Lower leg skin (tissue), 3 donors: ENCODE data around the gene LACTBL1.

ENCODE experiments used
- CTCF ChIP-seq, 3 donors: fragments of 450-650 bp; IDR thresholded peaks; one replicate each; pipeline ENCODE4 v1.5.1; 2016; ENCODE audit warnings: antibody characterized with exemption in 3 of 3, mild to moderate bottlenecking in 3 of 3, moderate library complexity in 2 of 3
- POLR2A ChIP-seq, 2 donors: fragments of 450-650 bp; IDR thresholded peaks; one replicate each; pipeline ENCODE4 v1.6.1; 2016 to 2017; ENCODE audit warnings: antibody characterized with exemption in 2 of 2, mild to moderate bottlenecking in 1 of 2, moderate library complexity in 1 of 2

GRCh38 chr1:22995774-22996173 lies 23.1 kb upstream of the LACTBL1 start:
- TF ChIP-seq POLR2A (IDR thresholded peaks at IDR 0.05) (no peak), CTCF (IDR thresholded peaks at IDR 0.05) (no peak)
